HepG2 (cell line): ENCODE measurements around the gene PDE3B. TPM values are rescaled to one million over a fixed set of nuclear protein-coding genes. Genes with fewer than 3 reads are reported as not detected.

ENCODE experiments used
- ATAC-seq: fragments of 200-7000 bp; cut with Tn5 transposase; 3 replicates; pipeline ENCODE4 v1.9.1; 2020; ENCODE audit warnings: mild to moderate bottlenecking, moderate library complexity
- BruUV-seq: library from RNA; stranded (reverse); fragments of 400-500 nt; replicated peaks from 2 replicates; lab custom pipeline; 2021; lab: Mats Ljungman, UMichigan
- CTCF ChIA-PET: fragments of 300-600 bp; formaldehyde crosslinking; extraction: SDS; loops from one replicate; lab custom pipeline; 2021; ENCODE audit warnings: low total read pairs, inconsistent platforms, low intra/inter-chr PET ratio; lab: Yijun Ruan, JAX
- POLR2A ChIA-PET: fragments of 350-600 bp; sonication (Branson Sonifier 250); formaldehyde crosslinking; loops from one replicate; lab custom pipeline; 2020; ENCODE audit warnings: antibody characterized with exemption, inconsistent platforms; lab: Yijun Ruan, JAX
- DNase-seq: peaks from one replicate; pipeline ENCODE4 v3.0.0-alpha.2; 2015; ENCODE audit warnings: low spot score
- FAIRE-seq: peaks from 3 replicates; lab custom pipeline; 2011; peaks lifted over from hg19 to GRCh38; lab: Jason Lieb, UNC
- H2AFZ ChIP-seq: one replicate; pipeline ENCODE4 v1.6.1; 2011; ENCODE audit warnings: low read length, inconsistent platforms
- H3K27ac ChIP-seq: fragments of 300-600 bp; 3 replicates; pipeline ENCODE4 v1.8.0; 2011; ENCODE audit warnings: mixed run types, mild to moderate bottlenecking, mixed read lengths, low read length, inconsistent platforms; ENCODE audit not compliant: insufficient read depth; ENCODE audit errors: extremely low read length
- H3K27me3 ChIP-seq, 2 experiments: fragments of 200-600 bp in 1 of 2; 2 replicates in 1 of 2; 3 replicates in 1 of 2; pipeline versions ENCODE4 v1.6.0 to v1.8.0; 2011; ENCODE audit warnings: low read length in 2 of 2, mild to moderate bottlenecking in 2 of 2, moderate library complexity in 2 of 2, inconsistent platforms in 1 of 2; ENCODE audit not compliant: insufficient read depth in 2 of 2, control insufficient read depth in 1 of 2
- H3K36me3 ChIP-seq, 2 experiments: fragments of 200-600 bp in 1 of 2; replicated peaks in 1 of 2; 2 replicates in 1 of 2; 3 replicates in 1 of 2; pipeline versions ENCODE4 v1.5.1 to v1.8.0; 2011; ENCODE audit warnings: low read length in 2 of 2, inconsistent platforms in 1 of 2; ENCODE audit not compliant: insufficient read depth in 2 of 2, control insufficient read depth in 1 of 2
- H3K4me1 ChIP-seq: 2 replicates; pipeline ENCODE4 v1.5.1; 2012; ENCODE audit warnings: low read length, inconsistent platforms; ENCODE audit not compliant: insufficient read depth
- H3K4me2 ChIP-seq: 2 replicates; pipeline ENCODE4 v1.6.0; 2011; ENCODE audit warnings: low read depth, low read length, inconsistent platforms
- H3K4me3 ChIP-seq, 3 experiments: fragments of 200-600 bp in 1 of 3; sonication (generic), shearing (Covaris generic) in 1 of 3; replicated peaks in 1 of 3; 2 replicates each; pipeline ENCODE4 v1.5.1; 2011 to 2016; ENCODE audit warnings: low read length in 3 of 3, inconsistent platforms in 2 of 3, low read depth in 2 of 3, mild to moderate bottlenecking in 2 of 3, control low read depth in 1 of 3, mixed read lengths in 1 of 3; ENCODE audit not compliant: insufficient read depth in 1 of 3
- H3K79me2 ChIP-seq: one replicate; pipeline ENCODE4 v1.6.1; 2011; ENCODE audit warnings: low read length, inconsistent platforms; ENCODE audit not compliant: insufficient read depth
- H3K9ac ChIP-seq: 2 replicates; pipeline ENCODE4 v1.6.0; 2011; ENCODE audit warnings: mild to moderate bottlenecking, low read depth, low read length, inconsistent platforms; ENCODE audit not compliant: insufficient read depth
- H3K9me3 ChIP-seq: 2 replicates; pipeline ENCODE4 v1.5.1; 2012; ENCODE audit warnings: mild to moderate bottlenecking, low read length
- H4K20me1 ChIP-seq: 2 replicates; pipeline ENCODE4 v1.6.0; 2011; ENCODE audit warnings: inconsistent platforms, mild to moderate bottlenecking, low read length, moderate library complexity; ENCODE audit not compliant: insufficient read depth
- CHD2 ChIP-seq: IDR thresholded peaks from 2 replicates; pipeline ENCODE4 v1.6.1; 2011; ENCODE audit warnings: low read depth, low read length, improper control_type of control experiment
- IRF1 ChIP-seq: sonication (generic); formaldehyde crosslinking; IDR thresholded peaks from 2 replicates; pipeline ENCODE4 v1.4.0; 2020; ENCODE audit warnings: low read depth, mild to moderate bottlenecking, missing genetic modification reagents
- JDP2 ChIP-seq: sonication (generic); formaldehyde crosslinking; IDR thresholded peaks from 2 replicates; pipeline ENCODE4 v1.8.1; 2022; ENCODE audit warnings: missing genetic modification reagents, borderline replicate concordance
- KLF11 ChIP-seq: IDR thresholded peaks from 2 replicates; pipeline ENCODE4 v1.6.1; 2016; ENCODE audit warnings: missing compliant biosample characterization
- MAZ ChIP-seq, 2 experiments: sonication (generic) in 1 of 2; formaldehyde crosslinking in 1 of 2; IDR thresholded peaks; 2 replicates each; pipeline versions ENCODE4 v1.5.0 to v1.6.1; 2012 to 2020; ENCODE audit warnings: low read depth in 2 of 2, mild to moderate bottlenecking in 2 of 2, borderline replicate concordance in 1 of 2, improper control_type of control experiment in 1 of 2, low read length in 1 of 2, missing genetic modification reagents in 1 of 2, moderate library complexity in 1 of 2
- MZF1 ChIP-seq: sonication (generic); formaldehyde crosslinking; IDR thresholded peaks from 2 replicates; pipeline ENCODE4 v1.8.1; 2023; ENCODE audit warnings: mild to moderate bottlenecking, missing genetic modification reagents, borderline replicate concordance
- NR2C2 ChIP-seq: sonication (generic); formaldehyde crosslinking; IDR thresholded peaks from 2 replicates; pipeline ENCODE4 v1.4.0; 2020; ENCODE audit warnings: missing genetic modification reagents, mild to moderate bottlenecking, moderate library complexity, borderline replicate concordance
- SATB2 ChIP-seq: sonication (generic); formaldehyde crosslinking; IDR thresholded peaks from 2 replicates; pipeline ENCODE4 v1.5.0; 2020; ENCODE audit warnings: missing genetic modification reagents
- ZNF644 ChIP-seq: IDR thresholded peaks from 2 replicates; pipeline ENCODE4 v1.6.1; 2016; ENCODE audit warnings: low read depth
- ZNF678 ChIP-seq: sonication (generic); formaldehyde crosslinking; IDR thresholded peaks from 2 replicates; pipeline ENCODE4 v1.4.0; 2020; ENCODE audit warnings: mild to moderate bottlenecking, missing genetic modification reagents
- ZSCAN31 ChIP-seq: sonication (generic); formaldehyde crosslinking; IDR thresholded peaks from 2 replicates; pipeline ENCODE4 v1.5.0; 2020; ENCODE audit warnings: low read depth, mild to moderate bottlenecking, missing genetic modification reagents
- WGBS: methylation state at CpG from one replicate; pipeline ENCODE4 v1.1.6; 2017; ENCODE audit warnings: low lambda C conversion rate; 5-methylcytosine and 5-hydroxymethylcytosine counted together
- in situ Hi-C: cut with HindIII; loops from 2 replicates; pipeline ENCODE4 v1.10.0; 2017; ENCODE audit warnings: low pct_unique_long_range_greater_than_20kb; ENCODE audit not compliant: extremely low pct_ligation_motif_present
- intact Hi-C: fragments of 100-400 bp; cut with micrococcal nuclease; formaldehyde crosslinking; loops from one replicate; pipeline ENCODE4 v1.10.0; 2022; ENCODE audit not compliant: unreplicated experiment
- polyA plus RNA-seq, 8 experiments: library from polyadenylated mRNA; depleted of rRNA in 3 of 8; stranded (reverse) in 7 of 8; unstranded in 1 of 8; fragments of >200 nt; fragmentation: Illumina TruSeq in 4 of 8; extraction: Trizol in 4 of 8; gene quantifications; 2 replicates each; pipeline versions ENCODE4 v1.2.1 to v1.2.3, GENCODE V29; 2011 to 2016; ENCODE audit warnings: low read depth in 4 of 8, missing spikeins in 1 of 8, mixed read lengths in 1 of 8; ENCODE audit not compliant: insufficient read depth in 1 of 8
- total RNA-seq, 5 experiments: library from RNA; depleted of rRNA; stranded (reverse); fragments of >200 nt; fragmentation: Illumina TruSeq; extraction: Trizol; gene quantifications; 2 replicates each; pipeline ENCODE4 v1.2.3, GENCODE V29; 2016; ENCODE audit warnings: low read depth in 1 of 5
- TF ChIP-seq, protein P1 (sequence below): sonication (generic); formaldehyde crosslinking; IDR thresholded peaks from 2 replicates; pipeline ENCODE4 v1.4.0; 2020; ENCODE audit warnings: missing genetic modification reagents
- TF ChIP-seq, protein P2 (sequence below): IDR thresholded peaks from 2 replicates; pipeline ENCODE4 v1.6.1; 2012; ENCODE audit warnings: inconsistent platforms
- TF ChIP-seq, protein P3 (sequence below): IDR thresholded peaks from 2 replicates; pipeline ENCODE4 v1.6.1; 2016; ENCODE audit warnings: low read depth, borderline replicate concordance
- TF ChIP-seq, protein P4 (sequence below): sonication (generic); formaldehyde crosslinking; IDR thresholded peaks from 2 replicates; pipeline ENCODE4 v1.4.0; 2020; ENCODE audit warnings: mild to moderate bottlenecking, low read depth, missing genetic modification reagents
- TF ChIP-seq, protein P5 (sequence below): sonication (generic); formaldehyde crosslinking; IDR thresholded peaks from 2 replicates; pipeline ENCODE4 v1.8.1; 2023; ENCODE audit warnings: mild to moderate bottlenecking, inconsistent platforms, moderate library complexity, missing genetic modification reagents, borderline replicate concordance

The PDE3B gene
- total and polyA plus RNA-seq, 2 of the 13 experiments (the other 11 are each of a cell fraction or from before 2014, with no cell fraction given) = 14.1 to 26.5 TPM

DNA sequence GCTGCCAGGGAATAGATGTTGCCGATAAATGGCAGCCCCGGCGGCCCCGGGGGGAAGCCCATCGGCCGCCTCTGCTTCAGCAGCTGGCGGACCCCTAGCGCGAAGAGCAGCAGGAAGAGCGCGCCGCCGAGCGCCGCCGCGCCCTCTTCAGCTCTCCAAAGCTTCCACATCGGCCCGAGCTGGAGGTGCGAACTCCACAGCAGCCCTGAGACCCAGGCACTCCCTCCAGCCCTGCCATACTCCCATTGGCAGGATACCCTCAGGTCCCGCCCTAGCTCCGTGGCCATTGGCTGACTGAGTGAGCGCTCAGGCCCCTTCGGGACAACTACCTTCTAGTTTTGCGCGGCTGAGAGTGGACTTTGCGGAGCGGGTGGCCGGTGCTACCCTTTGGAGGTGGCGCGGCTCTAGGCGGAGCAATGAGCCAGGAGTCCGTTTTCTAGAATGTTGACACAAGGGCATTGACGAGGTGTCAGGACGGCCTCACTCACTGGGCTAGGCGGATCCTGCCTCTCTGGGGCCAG lies 248.5 kb downstream of the PDE3B start, which contains the start of gene CYP2R1 (continued):
- TF ChIP-seq, protein P1, sequence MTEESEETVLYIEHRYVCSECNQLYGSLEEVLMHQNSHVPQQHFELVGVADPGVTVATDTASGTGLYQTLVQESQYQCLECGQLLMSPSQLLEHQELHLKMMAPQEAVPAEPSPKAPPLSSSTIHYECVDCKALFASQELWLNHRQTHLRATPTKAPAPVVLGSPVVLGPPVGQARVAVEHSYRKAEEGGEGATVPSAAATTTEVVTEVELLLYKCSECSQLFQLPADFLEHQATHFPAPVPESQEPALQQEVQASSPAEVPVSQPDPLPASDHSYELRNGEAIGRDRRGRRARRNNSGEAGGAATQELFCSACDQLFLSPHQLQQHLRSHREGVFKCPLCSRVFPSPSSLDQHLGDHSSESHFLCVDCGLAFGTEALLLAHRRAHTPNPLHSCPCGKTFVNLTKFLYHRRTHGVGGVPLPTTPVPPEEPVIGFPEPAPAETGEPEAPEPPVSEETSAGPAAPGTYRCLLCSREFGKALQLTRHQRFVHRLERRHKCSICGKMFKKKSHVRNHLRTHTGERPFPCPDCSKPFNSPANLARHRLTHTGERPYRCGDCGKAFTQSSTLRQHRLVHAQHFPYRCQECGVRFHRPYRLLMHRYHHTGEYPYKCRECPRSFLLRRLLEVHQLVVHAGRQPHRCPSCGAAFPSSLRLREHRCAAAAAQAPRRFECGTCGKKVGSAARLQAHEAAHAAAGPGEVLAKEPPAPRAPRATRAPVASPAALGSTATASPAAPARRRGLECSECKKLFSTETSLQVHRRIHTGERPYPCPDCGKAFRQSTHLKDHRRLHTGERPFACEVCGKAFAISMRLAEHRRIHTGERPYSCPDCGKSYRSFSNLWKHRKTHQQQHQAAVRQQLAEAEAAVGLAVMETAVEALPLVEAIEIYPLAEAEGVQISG = 0 out of 2 replicates have a peak, but pooled peaks have one; percentile 29
- no peak for TF ChIP-seq MAZ (IDR thresholded peaks at IDR 0.05; ENCODE audit: borderline replicate concordance, low read depth, low read length)
- no peak for TF ChIP-seq MAZ (CRISPR knock-in tag; IDR thresholded peaks at IDR 0.05; ENCODE audit: low read depth)
- TF ChIP-seq ZSCAN31 (CRISPR knock-in tag) = no peak
- TF ChIP-seq JDP2 (CRISPR knock-in tag) = no peak
- TF ChIP-seq MZF1 (CRISPR knock-in tag) = no peak
- no peak for TF ChIP-seq ZNF678
- TF ChIP-seq ZNF644 (CRISPR knock-in tag) = peak; percentile 45; the same call in 1 of the 2 replicates
- no peak; the same call in 1 of the 2 replicates for TF ChIP-seq NR2C2
- TF ChIP-seq, all 625 proteins: peak for 131

DNA sequence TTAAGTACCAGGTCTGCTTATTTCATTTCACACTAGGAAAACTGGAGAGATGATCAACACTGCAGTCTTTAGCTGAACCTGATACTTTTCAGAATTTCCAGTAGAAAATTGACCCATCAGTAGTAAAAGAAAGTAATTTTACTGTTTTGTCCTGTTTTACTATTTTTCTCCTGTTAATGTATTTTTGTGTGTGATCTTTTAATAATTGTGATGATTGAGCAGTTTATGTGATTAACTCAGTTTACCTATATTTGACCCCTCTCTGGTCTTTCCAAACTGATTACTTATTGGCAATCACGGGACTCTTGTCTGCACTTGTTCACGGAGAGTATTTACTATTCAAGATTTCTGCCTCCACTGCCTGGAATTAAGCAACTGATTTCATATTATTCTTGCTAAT lies 249.0 kb downstream of the PDE3B start:
- Histone ChIP-seq H2AFZ (no peak overlapping the region), H3K27me3 (0 out of 5 replicates have a peak, but pooled peaks cover 0 to 1% of the 10 kb centered on the region in 2 experiments), H3K79me2 (no peaks in the 10 kb centered on the region), H3K9me3 (no peaks in the 10 kb centered on the region), H3K4me2 (peak overlapping the region; percentile 71), H3K36me3 (no peaks in the 10 kb centered on the region), H3K9ac (no peak overlapping the region), H3K27ac (no peak overlapping the region), H4K20me1 (no peaks in the 10 kb centered on the region), H3K4me1 (peaks cover 7% of the 10 kb centered on the region), H3K4me3 (peak overlapping the region; percentile 13 to 61 (median 13); a peak in 5 of 6 replicates)
- intact Hi-C loops (no loop called here), in situ Hi-C loops (no loop called here)
- FAIRE-seq = no peak
- DNase-seq = no peak
- ChIA-PET CTCF (no interaction called here), POLR2A (interaction anchor here (1.5 kb wide), 1 partner anchor 15 kb away, joined by 9 read pairs; no protein-coding TSS in a partner anchor)
- no peak for ATAC-seq
- no TSS peak for BruUV-seq
- WGBS = 53% methylated on average over 2 of the region's 2 CpGs
- TF ChIP-seq SATB2 = 0 out of 2 replicates have a peak, but pooled peaks have one; percentile 14
- TF ChIP-seq, protein P2, sequence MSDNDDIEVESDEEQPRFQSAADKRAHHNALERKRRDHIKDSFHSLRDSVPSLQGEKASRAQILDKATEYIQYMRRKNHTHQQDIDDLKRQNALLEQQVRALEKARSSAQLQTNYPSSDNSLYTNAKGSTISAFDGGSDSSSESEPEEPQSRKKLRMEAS = no peak
- TF ChIP-seq KLF11 (CRISPR knock-in tag) = no peak
- TF ChIP-seq, protein P3, sequence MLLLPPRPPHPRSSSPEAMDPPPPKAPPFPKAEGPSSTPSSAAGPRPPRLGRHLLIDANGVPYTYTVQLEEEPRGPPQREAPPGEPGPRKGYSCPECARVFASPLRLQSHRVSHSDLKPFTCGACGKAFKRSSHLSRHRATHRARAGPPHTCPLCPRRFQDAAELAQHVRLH (CRISPR knock-in tag) = no peak
- TF ChIP-seq, protein P4, sequence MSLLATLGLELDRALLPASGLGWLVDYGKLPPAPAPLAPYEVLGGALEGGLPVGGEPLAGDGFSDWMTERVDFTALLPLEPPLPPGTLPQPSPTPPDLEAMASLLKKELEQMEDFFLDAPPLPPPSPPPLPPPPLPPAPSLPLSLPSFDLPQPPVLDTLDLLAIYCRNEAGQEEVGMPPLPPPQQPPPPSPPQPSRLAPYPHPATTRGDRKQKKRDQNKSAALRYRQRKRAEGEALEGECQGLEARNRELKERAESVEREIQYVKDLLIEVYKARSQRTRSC = no peak
- TF ChIP-seq IRF1 (CRISPR knock-in tag) = no peak
- no peak for TF ChIP-seq CHD2
- TF ChIP-seq, protein P5, sequence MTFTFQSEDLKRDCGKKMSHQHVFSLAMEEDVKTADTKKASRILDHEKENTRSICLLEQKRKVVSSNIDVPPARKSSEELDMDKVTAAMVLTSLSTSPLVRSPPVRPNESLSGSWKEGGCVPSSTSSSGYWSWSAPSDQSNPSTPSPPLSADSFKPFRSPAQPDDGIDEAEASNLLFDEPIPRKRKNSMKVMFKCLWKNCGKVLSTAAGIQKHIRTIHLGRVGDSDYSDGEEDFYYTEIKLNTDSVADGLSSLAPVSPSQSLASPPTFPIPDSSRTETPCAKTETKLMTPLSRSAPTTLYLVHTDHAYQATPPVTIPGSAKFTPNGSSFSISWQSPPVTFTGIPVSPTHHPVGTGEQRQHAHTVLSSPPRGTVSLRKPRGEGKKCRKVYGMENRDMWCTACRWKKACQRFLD (CRISPR knock-in tag) = no peak
